Measurements from ENCODE around the gene SPACA7.

The SPACA7 gene

DNA sequence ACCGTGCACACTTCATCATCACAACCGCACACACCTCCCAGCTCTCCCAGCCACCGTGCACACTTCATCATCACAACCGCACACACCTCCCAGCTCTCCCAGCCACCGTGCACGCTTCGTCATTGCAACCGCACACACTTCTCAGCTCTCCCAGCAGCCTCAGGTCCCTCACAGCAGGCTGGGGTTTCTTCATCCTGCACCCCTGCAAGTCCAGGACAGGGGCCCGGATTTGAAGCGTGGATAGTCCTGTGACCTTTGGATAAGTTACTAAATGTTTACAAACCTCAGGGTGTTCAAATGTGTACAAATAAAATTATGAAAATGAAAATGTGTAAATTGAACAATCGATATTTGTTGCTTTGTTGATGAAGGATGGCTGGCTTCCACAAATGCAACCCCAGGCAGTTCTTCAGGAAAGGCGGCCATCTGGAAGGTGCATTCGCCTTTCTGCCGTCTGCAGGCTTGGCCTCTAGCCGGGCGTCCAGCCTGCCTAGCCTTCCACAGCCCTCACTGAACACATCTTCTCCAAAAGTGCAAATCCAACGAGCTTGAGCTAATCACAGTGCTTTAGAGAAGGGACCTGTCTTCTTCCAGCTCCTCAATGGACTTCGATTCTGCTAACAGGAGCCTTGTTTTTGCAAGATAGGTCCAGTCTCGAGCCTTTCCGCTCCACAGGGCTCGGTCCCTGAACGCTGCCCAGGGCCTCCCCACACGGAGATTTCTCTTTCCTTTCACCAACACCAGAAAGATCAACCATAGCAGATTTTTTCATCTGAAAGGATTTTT lies 74.2 kb downstream of the SPACA7 start:
- DNase-seq: no peak

DNA sequence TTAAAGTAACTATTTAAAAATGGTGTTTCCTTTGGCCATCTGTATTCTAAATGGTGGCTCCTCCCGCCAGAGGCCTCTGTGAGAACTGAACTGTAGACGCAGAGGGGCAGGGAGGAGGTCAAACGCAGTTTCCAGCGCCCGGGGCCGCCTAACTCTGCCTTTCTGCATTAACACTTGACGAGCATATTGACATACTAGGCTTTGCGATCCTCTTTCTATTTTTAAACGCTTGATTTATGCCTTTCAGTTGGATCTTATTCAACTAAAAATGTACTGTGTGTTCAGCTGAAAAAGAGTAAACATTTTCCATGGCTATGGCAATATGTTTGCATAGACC lies 74.7 kb downstream of the SPACA7 start:
- DNase-seq: no peak

DNA sequence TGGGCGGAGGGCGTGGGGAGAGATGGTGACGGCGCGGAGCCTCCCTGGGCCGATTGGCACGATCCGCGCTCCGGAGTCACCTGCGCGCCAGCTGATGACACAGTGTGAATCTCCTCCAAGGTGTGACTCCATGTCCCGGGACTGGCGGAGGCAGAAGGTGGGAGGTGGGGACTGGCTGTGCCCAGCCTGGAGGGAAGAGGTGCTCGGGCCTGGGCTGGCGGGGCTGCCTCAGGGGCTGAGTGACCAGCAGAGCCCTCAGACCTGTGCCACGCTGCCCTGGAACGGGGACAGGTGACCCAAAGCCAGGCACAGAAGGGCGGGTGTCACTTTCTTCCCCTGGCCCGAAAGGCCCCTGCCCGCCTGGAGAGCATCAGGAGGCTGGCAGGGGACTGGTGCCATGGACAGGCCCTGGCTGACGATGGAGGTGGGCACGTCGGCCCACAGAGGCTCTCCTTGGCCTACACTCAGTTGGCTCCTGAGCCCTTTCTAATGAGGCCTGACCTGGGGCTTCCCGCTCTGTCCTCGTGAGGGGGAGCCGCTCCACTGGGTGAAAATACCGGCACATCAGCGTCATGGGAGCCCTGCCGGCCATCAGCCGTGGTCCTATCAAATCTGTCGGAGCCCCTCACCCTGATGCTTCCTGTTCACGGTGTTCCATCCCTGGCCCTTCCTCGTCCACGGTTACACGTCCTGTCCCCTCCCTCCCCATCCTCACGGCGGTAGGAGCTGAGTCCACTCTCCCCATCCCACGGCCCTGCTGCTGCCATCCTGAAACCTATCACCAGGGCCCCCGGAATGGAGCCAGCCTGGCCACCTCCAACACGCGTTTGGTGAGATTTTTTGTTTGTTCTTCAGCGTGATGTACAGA lies 75.6 kb downstream of the SPACA7 start:
- no peak for DNase-seq

DNA sequence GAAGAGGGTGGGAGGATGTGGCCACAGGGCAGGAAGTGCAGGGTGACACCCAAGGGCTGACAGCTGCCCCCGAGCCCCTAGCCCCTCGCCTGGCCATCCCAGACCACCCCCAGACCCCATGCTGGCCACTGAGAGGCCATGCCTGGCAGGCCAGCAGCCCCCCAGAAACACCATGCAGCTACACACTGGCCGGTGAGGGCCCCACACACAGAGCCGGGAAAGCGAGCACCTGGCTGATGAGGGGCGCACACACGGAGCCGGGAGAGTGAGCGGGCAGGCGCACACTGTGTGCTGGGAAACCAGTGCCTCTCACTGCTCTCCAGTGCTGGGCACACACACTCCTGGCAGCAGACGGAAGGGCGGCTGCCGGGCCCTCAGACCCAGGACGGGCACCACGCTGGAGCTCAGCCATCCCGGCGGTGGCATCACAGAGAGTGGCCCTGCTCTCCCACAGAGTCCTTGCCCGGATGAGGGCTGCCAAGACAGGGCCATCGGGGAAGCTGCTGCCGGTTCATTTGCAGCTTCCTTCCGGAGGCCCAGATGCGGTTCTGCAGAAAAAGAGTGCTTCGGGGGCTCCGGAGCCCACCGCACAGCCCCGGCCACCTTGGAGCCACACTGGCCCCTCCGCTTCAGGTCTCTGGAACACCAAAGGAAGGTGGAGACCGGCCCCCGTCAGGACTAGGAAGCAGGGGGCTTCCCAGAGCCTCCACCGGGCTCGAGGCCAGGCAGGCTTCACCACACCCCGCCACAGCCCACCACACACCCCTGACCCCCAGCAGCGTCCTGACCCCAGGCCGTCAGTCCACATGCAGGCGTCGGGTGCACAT lies 76.4 kb downstream of the SPACA7 start:
- no peak for DNase-seq

DNA sequence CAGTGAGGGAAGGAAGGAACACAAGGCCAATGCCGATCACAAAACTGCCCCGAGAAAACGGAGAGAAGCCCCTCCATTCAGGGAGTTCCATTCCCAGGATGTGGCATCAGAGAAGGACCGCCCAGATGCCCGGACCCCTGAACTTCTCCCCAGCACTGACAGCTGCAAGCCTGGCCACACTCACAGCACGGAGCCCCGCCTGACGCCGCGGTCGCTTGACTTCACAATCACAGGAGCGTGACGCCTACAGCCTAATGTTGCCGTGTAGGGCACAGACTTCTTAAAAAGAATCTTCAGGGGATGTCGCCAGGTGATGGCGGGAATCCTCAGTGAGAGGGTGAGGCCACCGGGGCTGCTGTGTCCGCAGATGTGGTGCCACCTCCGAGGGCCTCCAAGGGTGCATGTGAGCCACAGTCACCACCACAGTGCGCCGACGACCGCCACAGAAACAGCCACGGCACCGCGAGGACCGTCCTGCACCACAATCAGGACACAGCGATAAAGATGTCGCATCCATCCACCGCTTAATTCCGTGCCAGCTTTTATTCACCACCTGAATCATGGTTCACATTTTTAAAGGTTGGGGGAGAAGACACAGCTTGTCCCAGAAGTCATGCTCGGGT lies 77.2 kb downstream of the SPACA7 start:
- no peak for DNase-seq

DNA sequence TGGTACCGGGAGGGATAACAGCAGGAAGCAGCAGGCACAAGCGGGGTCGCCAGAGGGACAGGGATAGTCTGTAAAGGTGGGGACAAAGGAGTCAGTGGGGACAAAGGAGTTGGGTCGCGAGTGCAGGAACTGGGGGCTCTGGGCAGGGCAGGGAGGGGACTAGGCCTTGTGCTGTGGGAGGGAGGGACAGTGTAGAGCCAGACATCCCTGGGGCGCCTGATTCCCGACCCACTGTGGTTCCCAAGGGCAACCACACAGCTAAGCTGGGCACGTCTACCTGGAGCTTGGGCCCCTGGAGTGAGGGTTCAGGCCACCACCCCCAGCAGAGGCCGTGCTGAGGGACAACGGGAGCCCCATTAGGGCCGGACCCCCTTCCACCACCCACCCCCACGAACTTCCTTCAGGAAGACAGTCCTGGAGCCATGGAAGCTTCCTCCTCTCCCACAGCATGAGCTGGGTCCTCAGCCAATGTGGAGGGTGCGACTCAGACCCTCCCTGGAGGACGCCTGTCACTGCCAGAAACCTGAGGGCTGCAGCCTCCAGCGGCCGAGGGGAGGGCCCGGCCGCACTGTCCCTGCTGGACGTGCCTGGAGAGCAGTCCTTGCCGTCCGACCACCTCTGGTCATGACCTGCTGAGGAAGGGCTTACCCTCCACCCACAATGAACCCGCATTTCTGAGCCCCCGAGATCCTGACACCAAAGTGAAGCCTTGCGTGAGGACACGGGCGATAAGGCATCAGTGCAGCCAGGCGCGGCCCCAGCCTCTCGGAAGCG lies 77.9 kb downstream of the SPACA7 start:
- no peak for DNase-seq

DNA sequence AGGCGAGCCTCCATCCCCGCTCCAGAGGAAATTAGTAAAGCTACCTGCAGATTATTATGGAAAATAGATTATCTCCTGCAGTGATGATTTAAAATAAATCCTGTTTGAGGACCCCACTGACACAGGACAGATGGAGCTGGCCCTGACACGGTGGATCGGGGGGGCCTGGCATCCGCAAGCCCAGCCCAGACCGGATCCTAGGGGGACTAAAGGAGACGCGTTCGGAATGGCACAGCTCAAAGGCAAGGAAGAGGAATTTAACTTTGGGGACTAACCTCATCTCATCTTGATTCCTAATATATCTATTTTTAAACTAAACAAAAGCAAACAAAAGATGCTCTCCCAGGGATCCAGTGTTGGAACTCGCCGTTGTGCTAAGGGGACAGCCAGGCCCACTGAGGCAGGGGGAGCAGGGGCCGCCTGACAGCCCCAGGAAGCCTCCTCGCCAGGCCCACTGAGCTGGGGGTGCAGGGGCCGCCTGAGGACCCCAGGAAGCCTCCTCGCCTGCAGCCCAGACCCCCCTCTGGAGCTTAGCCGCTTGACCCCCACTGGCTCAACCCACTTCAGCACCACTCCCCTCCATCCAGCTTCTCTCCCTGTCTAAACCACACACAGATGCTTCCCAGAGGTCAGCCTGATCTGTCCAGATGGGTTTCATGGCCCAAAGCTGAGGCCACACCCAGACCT lies 78.6 kb downstream of the SPACA7 start:
- no peak for DNase-seq

DNA sequence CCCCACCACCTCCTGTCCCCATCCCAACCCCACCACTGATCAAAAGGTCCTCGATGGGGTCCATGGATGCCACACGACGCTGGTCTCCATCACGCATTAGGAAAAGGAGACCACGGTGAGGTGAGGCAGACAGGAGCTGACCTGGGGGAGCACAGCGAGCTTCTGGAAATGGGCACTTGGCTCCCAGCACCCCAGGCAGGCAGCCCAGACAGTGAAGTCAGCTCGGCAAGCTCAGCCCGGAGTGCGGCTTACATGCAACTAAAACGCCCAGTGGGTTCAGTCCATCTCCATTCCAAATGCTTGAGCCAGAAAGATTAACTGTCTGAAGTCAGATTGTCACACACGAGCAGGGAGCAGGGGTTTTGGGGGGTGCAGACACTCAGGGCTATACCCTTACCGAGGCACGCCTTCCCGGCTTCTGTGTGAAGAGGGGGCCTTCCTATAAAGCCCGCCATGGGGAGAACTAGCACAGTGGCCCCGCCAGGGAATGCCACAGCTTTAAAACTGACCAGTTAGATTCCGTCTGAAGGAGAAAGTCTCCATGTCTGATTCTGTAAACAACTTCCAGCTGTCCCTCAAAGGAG lies 79.4 kb downstream of the SPACA7 start:
- no peak for DNase-seq

DNA sequence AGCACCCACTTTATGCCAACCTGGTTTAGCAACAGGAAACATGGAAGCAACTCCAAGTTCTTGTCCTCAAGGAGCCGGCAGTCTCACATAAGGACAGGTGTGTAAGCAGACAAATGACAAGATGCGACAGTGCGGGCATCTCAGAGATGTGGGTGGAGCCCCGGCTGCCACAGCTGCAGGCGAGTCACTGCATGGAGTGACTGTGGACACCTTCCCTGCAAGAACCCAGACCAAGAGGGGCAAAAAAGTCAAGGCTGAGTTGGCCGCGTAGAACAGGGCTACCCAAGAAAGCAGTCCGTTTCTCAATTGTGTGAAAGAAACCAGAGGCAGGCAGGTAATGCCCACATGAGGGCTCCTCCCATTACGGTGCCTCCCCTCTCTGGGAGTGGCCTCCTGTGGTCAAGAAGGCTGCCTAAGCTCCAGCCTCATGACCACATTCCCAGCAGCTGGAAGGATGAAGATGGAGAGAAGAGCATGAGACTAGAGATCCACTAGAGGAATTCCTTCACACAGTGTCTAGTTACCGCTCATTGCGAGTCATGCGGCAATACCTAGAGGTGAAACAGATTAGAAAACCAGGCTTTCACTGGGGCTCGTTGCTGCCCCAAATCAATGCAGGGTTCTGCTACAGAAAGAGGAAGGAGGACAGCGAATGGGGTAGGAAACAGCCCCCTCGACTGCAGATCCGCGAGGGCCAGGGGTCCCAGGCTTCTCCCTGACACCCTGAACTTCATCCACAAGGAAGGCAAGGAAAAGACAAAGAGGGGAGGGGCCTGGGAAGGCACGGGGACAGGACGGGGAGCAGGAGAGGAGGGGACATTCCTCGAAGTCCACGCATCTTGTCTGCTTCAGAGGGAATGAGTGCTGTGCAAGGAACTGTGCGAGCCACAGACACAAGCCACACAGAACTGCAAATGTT lies 80.2 kb downstream of the SPACA7 start:
- no peak for DNase-seq

DNA sequence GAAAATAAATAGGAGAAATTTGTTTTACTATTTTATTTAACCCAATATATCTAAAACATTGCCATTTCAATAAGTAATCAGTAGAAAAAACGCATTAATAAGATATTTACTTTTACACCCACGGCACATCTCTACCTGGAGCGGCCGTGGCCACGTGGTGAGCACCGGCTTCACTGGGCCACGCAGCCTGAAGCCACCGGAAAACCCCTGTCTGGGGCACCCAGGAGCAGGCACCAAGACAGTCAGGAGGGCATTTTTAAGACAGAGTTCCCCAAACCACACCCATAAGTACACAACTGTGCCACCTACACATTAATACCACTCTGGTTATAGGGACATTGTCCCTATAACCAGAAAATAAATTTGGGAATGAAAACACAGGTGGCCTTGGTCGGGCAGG lies 80.9 kb downstream of the SPACA7 start:
- no peak for DNase-seq

DNA sequence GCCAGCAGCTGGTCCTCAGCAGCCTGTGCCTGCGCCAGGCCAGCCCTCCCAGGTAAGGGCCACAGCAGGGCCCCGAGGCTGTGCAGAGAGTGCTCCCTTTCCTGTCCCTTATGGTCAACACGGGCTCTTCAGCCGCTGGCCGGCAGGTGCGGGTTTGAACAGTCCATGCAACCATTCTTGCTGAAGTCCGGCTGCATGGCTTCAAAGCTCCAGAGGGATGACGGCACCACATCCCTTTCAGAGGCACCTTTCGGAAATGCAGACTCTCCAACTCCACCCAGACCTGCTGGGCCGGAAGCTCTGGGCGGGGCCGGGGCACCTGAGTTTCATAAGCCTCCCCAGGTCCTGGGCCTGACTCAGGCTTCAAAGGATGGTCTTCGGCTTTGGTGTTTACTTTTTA lies 81.3 kb downstream of the SPACA7 start:
- DNase-seq: peak; percentile 25

DNA sequence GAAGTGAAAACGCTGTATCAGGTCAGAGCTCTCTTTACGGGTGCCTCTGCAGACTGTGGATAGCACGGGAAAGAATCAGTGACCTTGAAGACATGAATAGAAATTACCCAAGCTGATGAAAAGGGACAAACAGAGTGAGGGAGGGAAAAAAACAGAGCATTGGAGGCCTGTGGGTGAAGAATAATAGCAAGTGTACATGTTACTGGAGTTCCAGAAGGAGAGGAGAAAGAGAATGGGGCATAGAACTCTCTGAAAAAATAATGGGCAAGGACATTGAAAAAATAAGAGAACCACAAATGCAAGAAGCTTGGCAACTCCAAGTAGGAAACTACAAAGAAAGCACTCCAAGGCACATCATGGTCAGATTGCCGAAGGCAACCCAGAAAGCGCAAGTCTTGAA lies 86.3 kb downstream of the SPACA7 start:
- no peak for DNase-seq

DNA sequence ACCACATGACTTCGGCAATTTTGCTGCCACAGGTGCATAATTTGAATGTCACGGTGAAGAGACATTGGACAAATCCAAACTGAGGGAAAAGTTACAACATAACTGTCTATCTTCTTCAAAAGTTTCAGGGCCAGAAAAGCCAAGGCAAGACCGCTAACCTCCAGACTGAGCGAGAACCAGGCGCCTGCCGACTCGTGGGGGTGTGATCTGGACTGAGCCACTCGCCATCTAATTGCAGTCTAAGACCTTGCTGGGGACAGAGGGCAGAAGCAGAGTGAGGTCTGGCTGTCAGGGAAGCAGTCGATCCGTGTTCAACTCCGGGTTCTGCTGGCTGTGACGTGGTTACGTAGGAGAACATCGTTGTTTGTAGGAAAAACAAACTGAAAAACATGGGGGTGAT lies 88.6 kb downstream of the SPACA7 start:
- no peak for DNase-seq

DNA sequence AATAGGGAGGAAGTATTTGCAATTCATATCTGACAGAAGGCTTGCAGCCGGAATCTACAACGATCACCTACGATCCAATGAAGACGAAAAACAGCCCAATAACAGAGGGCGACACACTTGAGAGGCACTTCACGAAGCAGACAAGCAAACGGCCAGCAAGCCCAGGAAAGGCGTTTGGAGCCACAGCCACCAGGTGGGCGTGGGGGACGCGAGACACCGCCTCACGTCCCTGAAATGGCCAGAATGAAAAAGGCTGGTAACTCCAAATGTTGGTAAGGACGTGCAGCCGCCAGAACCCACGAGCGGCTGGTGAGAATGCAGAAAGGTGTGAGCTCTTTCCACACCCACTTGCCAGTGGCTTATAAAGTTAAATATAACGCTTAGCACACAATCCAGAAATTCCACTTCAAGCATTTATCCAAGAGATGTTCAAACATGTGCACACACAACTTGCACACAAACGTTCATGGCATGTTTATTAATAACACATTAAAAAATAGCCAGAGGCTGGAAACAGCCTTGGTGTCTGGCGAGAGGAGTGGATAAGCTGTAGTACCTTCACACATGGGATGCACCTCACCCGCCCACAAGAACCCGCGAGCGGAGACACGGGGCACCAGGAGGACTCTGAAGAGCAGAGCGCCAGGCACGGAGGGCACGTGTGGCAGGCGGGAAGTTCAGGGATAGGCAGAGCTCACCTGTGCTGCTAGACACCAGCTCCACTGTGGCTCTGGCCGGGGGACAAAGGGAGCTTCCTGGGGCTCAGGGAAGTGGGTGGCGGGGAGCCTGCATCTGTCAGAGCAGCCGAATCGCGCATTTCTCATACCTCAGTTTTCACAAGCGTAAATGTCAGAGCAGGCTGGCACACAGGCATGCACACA lies 89.3 kb downstream of the SPACA7 start:
- DNase-seq: no peak

DNA sequence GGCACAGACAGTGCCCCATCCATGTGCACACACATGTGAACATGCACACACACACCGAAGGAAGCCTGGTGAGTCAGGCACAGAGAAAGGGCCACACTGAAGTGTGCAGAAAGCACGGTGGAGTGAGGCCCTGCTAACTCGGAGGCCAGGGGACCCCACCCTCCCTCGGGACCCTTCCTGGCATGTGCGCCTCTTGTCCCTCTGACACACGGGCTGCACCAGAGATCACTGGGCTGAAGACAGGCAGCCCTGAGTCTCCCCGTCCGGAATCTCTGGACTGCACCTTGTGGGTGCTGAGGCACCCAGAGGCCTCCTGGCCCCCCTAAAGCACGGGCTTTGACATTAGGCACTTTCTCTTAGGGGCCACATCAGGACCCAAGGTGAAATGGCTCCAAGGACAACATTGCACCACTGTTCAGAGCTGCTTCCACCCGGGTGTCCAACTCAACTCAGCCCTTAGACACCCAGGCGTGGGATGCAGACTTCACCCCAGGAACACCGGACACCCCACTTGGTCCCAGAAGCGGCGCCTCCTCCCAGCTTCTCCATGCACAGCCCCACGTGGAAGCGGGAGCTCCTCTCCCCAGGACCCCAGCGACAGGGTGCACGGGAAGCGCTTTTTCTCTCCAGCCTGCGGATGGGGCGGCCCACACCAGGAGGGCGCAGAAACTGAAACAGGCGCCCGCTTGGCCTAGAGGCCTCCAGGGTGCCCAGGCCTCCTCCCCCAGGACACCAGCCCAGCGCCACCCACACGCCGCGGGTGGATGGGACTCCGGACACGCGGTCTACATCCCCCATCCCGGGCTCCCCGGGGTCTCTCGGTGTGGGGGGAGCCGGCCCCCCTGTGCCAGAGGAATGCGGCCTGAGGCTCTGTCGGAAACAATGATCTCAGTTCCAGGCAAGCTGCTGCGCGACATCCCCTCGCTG lies 90.2 kb downstream of the SPACA7 start:
- DNase-seq: no peak

DNA sequence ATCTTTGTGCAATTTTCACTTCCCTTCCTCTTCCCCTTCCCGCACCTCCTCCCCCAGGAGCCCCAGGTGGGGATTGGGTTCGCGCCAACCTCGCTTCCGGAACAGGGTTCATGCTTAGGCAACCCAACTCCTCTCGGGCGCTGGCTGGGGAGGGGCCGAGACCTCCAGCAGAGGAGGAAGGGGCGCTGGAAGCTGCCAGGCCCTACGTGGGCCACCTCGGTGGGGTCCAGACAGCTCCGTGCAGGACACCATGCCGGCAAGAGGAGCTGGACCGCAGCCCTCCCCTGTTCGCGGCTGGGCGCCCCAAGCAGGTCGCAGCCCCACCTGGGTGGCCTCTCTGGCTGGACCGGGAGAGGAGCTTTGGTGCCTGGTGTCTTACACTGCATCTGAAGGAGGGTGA lies 91.1 kb downstream of the SPACA7 start:
- DNase-seq: no peak

DNA sequence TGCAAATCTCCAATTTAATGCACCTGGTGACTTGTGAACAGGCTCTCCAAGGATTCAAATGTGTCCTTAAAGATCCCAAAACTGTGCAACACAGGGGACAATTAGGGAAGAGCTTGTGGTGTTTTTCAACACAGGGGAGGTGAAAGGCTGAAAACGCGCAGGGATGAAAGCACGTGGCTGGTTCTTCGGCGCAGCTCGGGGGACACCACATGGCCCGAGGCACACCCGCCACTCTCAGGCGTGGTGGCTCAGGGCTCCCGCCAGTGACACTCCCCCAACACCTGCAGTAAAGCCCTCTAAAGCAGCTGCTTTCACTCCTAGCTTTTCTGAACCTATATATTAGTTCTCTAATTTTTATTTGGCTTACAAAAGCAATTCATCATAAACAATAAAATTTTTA lies 91.9 kb downstream of the SPACA7 start:
- no peak for DNase-seq

All from RPMI8226 (cell line).